ENCODE measurements around the gene ZMYM2. TPM values are rescaled to one million over a fixed set of nuclear protein-coding genes. Genes with fewer than 3 reads are reported as not detected.

The ZMYM2 gene
- total and polyA plus RNA-seq, 2 of the 13 experiments (the other 11 are each of a cell fraction or from before 2014, with no cell fraction given): 22.4 to 40.8 TPM

DNA sequence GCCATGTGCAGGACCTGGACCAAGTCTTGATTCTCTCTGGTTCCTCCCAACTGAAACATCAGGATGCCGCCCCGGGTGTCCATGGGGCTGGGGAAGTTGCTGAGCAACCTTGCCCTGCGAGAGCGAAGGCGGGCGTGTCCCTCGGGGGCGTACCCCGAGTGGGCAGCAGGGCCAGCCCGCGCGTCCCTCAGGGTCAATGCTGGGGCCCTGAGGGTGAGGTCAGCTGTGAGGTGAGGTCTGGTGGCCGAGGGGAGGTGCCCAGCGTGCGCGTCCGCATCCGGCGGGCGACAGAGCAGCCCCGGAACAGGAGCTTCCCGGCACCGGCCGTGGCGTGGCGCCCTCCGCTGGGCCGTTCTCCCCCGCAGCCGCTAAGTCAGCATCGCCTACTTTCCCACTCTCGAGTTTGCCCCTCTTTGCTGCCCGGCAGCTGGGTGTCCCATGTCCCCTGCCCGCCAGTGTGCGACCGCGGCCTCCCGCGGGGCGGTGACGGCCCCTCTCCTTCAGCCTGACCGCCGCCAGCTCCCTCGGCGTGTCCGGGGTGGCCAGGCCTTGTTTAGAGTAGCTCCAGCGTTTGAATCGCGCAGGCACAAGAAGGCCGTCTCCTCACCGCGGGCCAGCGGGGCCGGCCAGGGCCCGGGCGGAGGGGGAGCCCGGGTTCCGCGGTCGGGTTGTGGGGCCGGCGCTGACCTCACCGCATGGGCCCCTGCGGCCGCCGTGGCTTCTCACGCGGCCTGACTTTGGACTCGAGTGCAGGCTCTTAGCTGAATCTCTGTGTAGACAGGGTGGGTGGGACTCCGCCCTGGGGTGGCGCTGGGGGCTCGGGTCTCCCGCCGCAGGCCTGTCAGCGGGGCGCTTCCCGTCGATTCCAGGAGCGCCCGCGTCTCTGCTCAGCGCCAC lies 169.3 kb downstream of the ZMYM2 start (continued):
- TF ChIP-seq, protein P1, sequence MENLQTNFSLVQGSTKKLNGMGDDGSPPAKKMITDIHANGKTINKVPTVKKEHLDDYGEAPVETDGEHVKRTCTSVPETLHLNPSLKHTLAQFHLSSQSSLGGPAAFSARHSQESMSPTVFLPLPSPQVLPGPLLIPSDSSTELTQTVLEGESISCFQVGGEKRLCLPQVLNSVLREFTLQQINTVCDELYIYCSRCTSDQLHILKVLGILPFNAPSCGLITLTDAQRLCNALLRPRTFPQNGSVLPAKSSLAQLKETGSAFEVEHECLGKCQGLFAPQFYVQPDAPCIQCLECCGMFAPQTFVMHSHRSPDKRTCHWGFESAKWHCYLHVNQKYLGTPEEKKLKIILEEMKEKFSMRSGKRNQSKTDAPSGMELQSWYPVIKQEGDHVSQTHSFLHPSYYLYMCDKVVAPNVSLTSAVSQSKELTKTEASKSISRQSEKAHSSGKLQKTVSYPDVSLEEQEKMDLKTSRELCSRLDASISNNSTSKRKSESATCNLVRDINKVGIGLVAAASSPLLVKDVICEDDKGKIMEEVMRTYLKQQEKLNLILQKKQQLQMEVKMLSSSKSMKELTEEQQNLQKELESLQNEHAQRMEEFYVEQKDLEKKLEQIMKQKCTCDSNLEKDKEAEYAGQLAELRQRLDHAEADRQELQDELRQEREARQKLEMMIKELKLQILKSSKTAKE (CRISPR knock-in tag; IDR thresholded peaks at IDR 0.05; ENCODE audit: borderline replicate concordance): 0 out of 2 replicates have a peak, but pooled peaks have one; percentile 20
- TF ChIP-seq HHEX (CRISPR knock-in tag; IDR thresholded peaks at IDR 0.05) (no peak), ELF3 (CRISPR knock-in tag; IDR thresholded peaks at IDR 0.05) (no peak), NR2F1 (CRISPR knock-in tag; IDR thresholded peaks at IDR 0.05) (peak in 1 of 2 experiments; percentile 58; a peak in 1 of 4 replicates), HMG20B (CRISPR knock-in tag; conservative IDR thresholded peaks at IDR 0.05) (no peak), FOXA1 (IDR thresholded peaks at IDR 0.05) (no peak), FOXA1 (CRISPR knock-in tag; IDR thresholded peaks at IDR 0.05) (peak; percentile 28), ZNF709 (CRISPR knock-in tag; IDR thresholded peaks at IDR 0.05) (0 out of 2 replicates have a peak, but pooled peaks have one; percentile 82), TGIF2 (CRISPR knock-in tag; IDR thresholded peaks at IDR 0.05) (0 out of 2 replicates have a peak, but pooled peaks have one; percentile 67), ZNF337 (CRISPR knock-in tag; IDR thresholded peaks at IDR 0.05; ENCODE audit: borderline replicate concordance, low read depth) (no peak), DMAP1 (CRISPR knock-in tag; IDR thresholded peaks at IDR 0.05) (peak; percentile 67; the same call in 1 of the 2 replicates), AGO1 (IDR thresholded peaks at IDR 0.05; ENCODE audit: low read depth, low read length, poor library complexity, severe bottlenecking) (no peak), ZNF235 (CRISPR knock-in tag; IDR thresholded peaks at IDR 0.05; ENCODE audit: borderline replicate concordance) (peak; percentile 87; the same call in 1 of the 2 replicates), ZNF317 (CRISPR knock-in tag; IDR thresholded peaks at IDR 0.05) (no peak), ETV5 (CRISPR knock-in tag; IDR thresholded peaks at IDR 0.05; ENCODE audit: borderline replicate concordance) (peak; percentile 61), SRSF4 (IDR thresholded peaks at IDR 0.05; ENCODE audit: low read depth, low read length, poor library complexity, severe bottlenecking) (no peak)
- TF ChIP-seq, protein P2, sequence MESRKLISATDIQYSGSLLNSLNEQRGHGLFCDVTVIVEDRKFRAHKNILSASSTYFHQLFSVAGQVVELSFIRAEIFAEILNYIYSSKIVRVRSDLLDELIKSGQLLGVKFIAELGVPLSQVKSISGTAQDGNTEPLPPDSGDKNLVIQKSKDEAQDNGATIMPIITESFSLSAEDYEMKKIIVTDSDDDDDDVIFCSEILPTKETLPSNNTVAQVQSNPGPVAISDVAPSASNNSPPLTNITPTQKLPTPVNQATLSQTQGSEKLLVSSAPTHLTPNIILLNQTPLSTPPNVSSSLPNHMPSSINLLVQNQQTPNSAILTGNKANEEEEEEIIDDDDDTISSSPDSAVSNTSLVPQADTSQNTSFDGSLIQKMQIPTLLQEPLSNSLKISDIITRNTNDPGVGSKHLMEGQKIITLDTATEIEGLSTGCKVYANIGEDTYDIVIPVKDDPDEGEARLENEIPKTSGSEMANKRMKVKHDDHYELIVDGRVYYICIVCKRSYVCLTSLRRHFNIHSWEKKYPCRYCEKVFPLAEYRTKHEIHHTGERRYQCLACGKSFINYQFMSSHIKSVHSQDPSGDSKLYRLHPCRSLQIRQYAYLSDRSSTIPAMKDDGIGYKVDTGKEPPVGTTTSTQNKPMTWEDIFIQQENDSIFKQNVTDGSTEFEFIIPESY (CRISPR knock-in tag; IDR thresholded peaks at IDR 0.05): no peak
- TF ChIP-seq, protein P3, sequence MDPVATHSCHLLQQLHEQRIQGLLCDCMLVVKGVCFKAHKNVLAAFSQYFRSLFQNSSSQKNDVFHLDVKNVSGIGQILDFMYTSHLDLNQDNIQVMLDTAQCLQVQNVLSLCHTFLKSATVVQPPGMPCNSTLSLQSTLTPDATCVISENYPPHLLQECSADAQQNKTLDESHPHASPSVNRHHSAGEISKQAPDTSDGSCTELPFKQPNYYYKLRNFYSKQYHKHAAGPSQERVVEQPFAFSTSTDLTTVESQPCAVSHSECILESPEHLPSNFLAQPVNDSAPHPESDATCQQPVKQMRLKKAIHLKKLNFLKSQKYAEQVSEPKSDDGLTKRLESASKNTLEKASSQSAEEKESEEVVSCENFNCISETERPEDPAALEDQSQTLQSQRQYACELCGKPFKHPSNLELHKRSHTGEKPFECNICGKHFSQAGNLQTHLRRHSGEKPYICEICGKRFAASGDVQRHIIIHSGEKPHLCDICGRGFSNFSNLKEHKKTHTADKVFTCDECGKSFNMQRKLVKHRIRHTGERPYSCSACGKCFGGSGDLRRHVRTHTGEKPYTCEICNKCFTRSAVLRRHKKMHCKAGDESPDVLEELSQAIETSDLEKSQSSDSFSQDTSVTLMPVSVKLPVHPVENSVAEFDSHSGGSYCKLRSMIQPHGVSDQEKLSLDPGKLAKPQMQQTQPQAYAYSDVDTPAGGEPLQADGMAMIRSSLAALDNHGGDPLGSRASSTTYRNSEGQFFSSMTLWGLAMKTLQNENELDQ (CRISPR knock-in tag; IDR thresholded peaks at IDR 0.05; ENCODE audit: borderline replicate concordance): no peak
- TF ChIP-seq, protein P4, sequence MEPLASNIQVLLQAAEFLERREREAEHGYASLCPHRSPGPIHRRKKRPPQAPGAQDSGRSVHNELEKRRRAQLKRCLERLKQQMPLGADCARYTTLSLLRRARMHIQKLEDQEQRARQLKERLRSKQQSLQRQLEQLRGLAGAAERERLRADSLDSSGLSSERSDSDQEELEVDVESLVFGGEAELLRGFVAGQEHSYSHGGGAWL (CRISPR knock-in tag; IDR thresholded peaks at IDR 0.05): peak; percentile 54; the same call in 1 of the 2 replicates
- TF ChIP-seq, protein P5, sequence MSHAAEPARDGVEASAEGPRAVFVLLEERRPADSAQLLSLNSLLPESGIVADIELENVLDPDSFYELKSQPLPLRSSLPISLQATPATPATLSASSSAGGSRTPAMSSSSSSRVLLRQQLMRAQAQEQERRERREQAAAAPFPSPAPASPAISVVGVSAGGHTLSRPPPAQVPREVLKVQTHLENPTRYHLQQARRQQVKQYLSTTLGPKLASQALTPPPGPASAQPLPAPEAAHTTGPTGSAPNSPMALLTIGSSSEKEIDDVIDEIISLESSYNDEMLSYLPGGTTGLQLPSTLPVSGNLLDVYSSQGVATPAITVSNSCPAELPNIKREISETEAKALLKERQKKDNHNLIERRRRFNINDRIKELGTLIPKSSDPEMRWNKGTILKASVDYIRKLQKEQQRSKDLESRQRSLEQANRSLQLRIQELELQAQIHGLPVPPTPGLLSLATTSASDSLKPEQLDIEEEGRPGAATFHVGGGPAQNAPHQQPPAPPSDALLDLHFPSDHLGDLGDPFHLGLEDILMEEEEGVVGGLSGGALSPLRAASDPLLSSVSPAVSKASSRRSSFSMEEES (CRISPR knock-in tag; IDR thresholded peaks at IDR 0.05): no peak
